VCaP (cell line): Measurements from ENCODE around the gene ADGRV1.

Source experiments
- H3K27ac ChIP-seq: fragments of 450-650 bp; 2 replicates; pipeline ENCODE4 v1.5.1; 2017
- CTCF ChIP-seq: fragments of 450-650 bp; conservative IDR thresholded peaks from 2 replicates; pipeline ENCODE4 v1.5.1; 2017; ENCODE audit warnings: mild to moderate bottlenecking, moderate library complexity

Gene ADGRV1

GRCh38 chr5:90554358-90555006, 4.1 kb upstream of the ADGRV1 start:
- no peak overlapping the region for H3K27ac ChIP-seq
- no peak for TF ChIP-seq CTCF

- no peak for TF ChIP-seq CTCF
- H3K27ac ChIP-seq, result no peak overlapping the region
These were observed 2.9 kb upstream of the ADGRV1 start for GRCh38 chr5:90555666-90556065.

GRCh38 chr5:90557391-90557790, 1.2 kb upstream of the ADGRV1 start:
- H3K27ac ChIP-seq, result no peak overlapping the region; the same call in 1 of the 2 replicates
- TF ChIP-seq CTCF, result no peak

GRCh38 chr5:90557871-90558270, 726 bp upstream of the ADGRV1 start:
- no peak for TF ChIP-seq CTCF
- H3K27ac ChIP-seq, result peak overlapping the region; percentile 67

GRCh38 chr5:90560771-90561170, 2.2 kb downstream of the ADGRV1 start:
- no peak for TF ChIP-seq CTCF
- H3K27ac ChIP-seq, result no peak overlapping the region

- H3K27ac ChIP-seq, result no peak overlapping the region; the same call in 1 of the 2 replicates
- no peak for TF ChIP-seq CTCF
These were observed 3.2 kb downstream of the ADGRV1 start for GRCh38 chr5:90561766-90562165.

GRCh38 chr5:90562341-90562740, 3.7 kb downstream of the ADGRV1 start:
- H3K27ac ChIP-seq, result no peak overlapping the region; the same call in 1 of the 2 replicates
- no peak for TF ChIP-seq CTCF
